NCI-H2196 treated with DMSO at 0.1 percent for 48 hours (cell line): ENCODE measurements around the gene MYL7.
"Not testable (repeated sequence)": the region's sequence is repeated elsewhere in the genome, so short reads cannot be mapped to it uniquely, and the experiment has no call there.

Source experiments
- DNase-seq: peaks from one replicate; lab custom pipeline; 2025; ENCODE audit not compliant: unreplicated experiment; lab: John Stamatoyannopoulos, UW

MYL7 gene

DNA sequence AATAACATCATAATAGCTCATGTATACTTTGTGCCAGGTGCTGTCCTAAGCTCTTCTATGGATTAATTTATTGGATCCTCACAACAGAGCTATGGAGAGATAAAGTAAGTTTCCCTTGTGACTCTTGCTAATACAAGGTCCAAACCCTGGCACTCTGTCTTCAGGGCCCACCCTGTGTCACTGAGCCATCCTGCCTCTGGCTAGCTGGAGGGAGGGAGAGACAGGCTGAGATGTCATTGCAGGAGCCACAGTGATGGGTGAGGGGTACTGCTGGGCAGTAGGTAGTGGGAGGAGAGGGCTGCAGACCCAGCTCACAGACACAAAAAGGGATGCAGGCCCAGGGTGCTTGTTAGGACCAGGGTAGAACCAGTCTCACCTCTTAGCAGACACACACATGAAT lies 31.2 kb upstream of the MYL7 start:
- no peak for DNase-seq

DNA sequence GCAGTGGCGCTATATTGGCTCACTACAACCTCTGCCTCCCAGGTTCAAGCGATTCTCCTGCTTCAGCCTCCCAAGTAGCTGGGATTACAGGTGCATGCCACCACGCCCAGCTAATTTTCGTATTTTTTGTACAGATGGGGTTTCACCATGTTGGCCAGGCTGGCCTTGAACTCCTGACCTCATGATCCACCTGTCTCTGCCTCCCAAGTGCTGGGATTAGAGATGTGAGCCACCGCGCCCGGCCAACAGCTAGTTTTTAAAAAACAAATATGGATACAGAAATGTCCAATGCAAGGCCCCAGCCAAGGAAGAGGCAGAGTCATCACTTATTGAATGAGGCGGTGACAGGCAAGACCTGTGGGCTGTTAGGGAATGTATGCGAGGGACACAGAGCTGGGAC lies 30.8 kb upstream of the MYL7 start:
- DNase-seq: not testable (repeated sequence)

DNA sequence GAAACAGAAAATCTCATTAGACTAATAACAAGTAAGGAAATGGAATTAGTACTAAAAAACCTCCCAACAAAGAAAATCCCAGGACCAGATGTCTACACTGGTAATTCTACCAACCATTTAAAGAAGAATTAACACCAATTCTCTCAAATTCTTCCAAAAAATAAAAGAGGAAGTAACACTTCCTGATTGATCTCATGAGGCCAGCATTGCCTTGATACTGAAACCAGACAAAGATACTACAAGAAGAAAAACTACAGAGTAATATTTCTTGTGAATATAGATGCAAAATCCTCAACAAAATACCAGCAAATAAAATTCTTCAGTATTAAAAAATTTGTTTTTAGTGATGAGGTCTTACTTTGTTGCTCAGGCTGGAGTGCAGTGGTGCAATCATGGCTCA lies 26.8 kb upstream of the MYL7 start:
- no peak for DNase-seq

DNA sequence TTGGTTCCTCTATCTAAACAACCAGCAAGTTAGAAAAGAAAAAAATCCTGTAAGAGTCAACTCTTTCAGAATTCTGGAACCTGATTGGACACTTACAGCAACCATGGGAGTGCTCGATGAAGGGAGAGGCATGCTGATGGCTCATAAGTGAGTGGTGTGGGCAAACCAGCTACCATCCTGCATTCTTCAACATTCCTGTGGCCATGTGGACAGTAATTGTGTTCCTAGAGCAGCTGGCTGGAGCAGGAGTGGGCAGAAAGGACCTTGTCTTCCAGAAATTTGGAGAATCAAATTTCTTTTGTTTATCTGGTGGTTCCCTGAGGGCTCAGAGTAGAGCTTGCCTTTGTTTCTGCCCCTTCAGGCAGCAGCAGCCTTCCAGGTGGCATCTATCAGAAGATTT lies 22.5 kb upstream of the MYL7 start:
- DNase-seq: peak; percentile 17

GRCh38 chr7:44162785-44163395 lies 21.8 kb upstream of the MYL7 start:
- DNase-seq: no peak

GRCh38 chr7:44162179-44162578 lies 21.0 kb upstream of the MYL7 start:
- DNase-seq: no peak

GRCh38 chr7:44161371-44161770 lies 20.2 kb upstream of the MYL7 start:
- no peak for DNase-seq

- no peak for DNase-seq
These were observed 18.9 kb upstream of the MYL7 start for GRCh38 chr7:44159824-44160630.

GRCh38 chr7:44158873-44159631 lies 17.9 kb upstream of the MYL7 start:
- DNase-seq: no peak

DNA sequence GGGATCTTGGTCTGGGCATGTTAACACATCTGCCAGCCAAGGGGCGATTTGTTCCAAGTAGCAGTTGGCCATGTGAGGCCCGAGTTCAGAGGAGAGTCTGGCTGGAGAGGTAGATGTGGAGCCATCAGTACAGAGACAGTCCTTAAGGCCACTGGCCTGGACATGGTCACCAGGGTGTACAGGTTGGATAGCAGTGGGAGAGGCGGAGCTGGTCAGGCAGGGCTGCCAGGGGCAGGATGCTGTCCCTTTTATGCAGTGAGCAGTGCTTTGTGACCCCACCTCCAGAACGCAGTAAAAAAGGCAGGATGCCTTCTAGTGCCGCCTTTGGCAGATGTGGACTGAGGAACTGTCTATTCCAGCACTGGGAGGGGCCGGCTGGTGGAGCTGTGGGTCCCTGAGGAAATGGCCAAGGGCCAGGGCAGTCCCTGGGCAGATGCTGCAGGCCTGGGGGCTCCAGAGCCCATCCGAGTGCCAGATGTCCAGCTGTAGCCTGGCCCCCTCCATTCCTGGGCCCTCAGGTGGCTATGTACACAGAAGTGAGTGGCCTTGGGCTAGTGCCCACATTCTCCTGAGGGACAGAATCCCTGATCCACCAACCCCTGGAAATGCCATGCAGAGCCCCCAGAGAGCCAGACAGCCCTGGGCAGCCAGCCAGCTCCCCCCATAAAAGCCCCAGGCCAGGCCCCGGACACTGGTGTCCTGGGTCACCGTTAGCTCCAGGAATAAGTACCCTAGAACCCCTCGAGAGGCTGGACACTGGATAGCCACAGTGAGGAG lies 17.2 kb upstream of the MYL7 start:
- DNase-seq: no peak

DNA sequence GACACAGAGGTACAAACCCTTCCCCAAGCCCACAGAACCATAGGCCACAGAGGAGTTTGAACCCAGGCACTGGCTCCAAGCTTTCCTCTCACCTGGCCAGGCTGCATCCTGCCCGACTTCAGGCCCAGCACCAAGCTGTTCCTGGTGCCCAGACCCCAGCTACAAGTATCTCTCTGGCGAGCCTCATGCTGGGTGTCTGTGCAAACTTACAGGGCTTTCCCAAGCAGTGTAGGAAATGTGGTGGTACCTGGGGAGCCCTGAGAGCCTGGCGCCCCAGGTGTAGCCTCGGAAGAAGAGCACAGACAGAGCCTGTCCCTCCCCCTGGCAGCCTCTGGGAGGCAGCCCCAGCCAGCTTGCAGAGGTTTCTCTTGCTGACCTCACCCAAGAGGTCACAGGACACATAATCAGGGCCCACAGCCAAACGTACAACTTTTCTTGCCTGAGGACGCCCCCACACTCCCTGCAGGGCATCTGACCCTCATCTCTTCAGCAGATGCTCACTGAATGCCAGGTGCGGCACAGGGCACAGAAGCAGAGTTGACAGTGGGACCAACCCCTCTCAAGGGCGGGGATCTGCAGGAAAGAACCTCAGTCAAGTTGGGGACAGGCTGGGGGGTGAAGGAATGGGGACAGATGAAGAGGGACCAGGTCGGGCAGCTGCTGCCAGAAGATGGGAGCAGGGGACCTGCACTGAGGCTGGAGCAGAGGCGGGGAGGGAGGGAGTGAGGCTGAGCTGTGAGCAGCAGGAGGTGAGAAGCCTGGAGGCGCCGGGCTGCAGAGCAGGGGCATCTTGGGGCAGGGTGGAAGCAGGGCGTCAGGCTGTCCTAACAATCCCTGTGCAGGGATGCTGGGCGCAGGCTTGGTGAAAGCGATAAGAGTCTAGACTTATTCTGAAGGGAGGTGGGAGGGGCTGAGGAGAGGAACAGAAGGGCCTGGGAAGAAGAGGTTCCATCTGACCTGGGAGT lies 16.3 kb upstream of the MYL7 start:
- no peak for DNase-seq

- DNase-seq: no peak
These were observed 15.4 kb upstream of the MYL7 start for GRCh38 chr7:44156453-44157010.

DNA sequence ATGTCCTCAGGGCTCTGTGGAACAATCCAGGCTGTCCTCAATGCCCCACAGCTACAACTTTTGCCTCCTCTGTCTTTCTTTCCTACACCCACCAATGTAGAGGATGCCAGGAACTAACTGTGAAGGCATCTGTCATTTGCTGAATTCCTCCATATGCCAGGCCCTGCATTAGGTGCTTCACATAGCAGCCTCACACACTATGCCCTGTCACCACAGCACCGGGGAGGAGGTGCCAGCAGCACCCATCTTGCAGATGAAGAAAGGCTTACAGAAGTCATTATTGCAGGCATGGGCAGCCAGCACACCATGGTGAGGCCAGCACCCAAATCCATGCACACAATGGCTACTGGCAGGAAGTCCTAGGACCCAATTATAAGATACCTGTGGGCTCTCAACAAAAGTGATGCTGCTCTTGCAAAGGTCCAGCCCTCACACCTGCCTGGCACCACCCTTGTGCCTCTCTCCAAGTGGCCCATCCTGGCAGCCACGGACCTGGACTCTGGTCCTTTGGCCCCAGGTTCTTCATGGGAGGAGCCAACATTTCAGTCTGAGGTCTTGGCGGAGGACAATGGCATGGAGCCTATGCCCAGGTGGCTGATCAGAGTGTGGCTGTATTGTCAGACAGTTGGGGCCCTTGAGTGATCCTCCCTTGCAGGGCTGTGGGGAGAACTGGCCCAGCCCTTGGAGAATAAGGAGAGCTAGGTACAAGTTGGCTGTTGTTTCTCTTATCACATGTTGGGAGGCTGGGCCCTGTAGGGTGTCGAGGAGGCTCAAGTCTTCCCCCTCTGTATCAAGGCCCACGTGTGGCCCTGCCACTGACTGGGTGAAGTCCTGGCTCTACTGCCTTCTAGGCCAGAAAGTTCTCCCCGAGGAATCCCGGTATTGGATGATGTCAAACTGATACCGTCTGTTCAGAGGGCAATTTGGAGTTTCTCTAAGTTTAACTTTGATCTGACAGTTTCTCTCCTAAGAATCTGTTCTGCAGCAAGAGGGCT lies 14.4 kb upstream of the MYL7 start:
- no peak for DNase-seq

- DNase-seq: no peak
These were observed 13.6 kb upstream of the MYL7 start for GRCh38 chr7:44154703-44155102.

GRCh38 chr7:44153948-44154335 lies 12.8 kb upstream of the MYL7 start:
- DNase-seq: no peak

- peak; percentile 39 for DNase-seq
These were observed 12.1 kb upstream of the MYL7 start for GRCh38 chr7:44152971-44153947.

DNA sequence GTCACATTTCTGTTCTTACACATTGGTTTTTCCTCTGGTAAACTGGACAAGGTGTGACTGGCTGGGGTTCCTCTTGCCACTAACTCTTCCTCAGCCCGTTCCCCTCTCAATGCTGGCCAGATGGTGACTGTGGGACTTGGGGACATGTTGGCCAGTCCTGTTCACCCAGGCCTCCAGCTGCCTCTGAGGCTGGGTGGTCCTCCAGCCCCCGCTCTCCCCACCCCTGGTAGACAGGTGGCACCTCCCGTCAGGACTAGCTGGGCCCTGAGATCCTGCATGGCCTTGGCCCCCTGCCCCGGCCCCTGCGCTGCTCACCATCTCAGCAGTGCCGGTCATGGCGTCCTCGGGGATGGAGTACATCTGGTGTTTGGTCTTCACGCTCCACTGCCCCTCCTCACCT lies 10.8 kb upstream of the MYL7 start:
- DNase-seq: no peak
